Duodenal mucosa (tissue), 2 donors: ENCODE data around the gene LAIR2.

Source experiments
- H3K27ac ChIP-seq: one replicate; pipeline ENCODE4 v1.7.0; 2013; ENCODE audit warnings: low read depth, low read length
- H3K27me3 ChIP-seq, 2 donors: one replicate each; pipeline ENCODE4 v1.7.0; 2013; ENCODE audit warnings: low read length in 2 of 2, control low read depth in 1 of 2; ENCODE audit not compliant: insufficient read depth in 2 of 2, control insufficient read depth in 1 of 2
- H3K36me3 ChIP-seq, 2 donors: one replicate each; pipeline ENCODE4 v1.7.0; 2013; ENCODE audit warnings: low read length in 2 of 2, control low read depth in 1 of 2; ENCODE audit not compliant: insufficient read depth in 2 of 2, control insufficient read depth in 1 of 2
- H3K4me1 ChIP-seq, 2 donors: one replicate each; pipeline ENCODE4 v1.7.0; 2013; ENCODE audit warnings: low read length in 2 of 2, control low read depth in 1 of 2; ENCODE audit not compliant: insufficient read depth in 2 of 2, control insufficient read depth in 1 of 2
- H3K4me3 ChIP-seq, 2 donors: one replicate each; pipeline ENCODE4 v1.7.0; 2013; ENCODE audit warnings: low read length in 2 of 2, low read depth in 1 of 2
- H3K9ac ChIP-seq, 2 donors: one replicate each; pipeline ENCODE4 v1.7.0; 2013; ENCODE audit warnings: low read length in 2 of 2, low read depth in 1 of 2
- H3K9me3 ChIP-seq, 2 donors: one replicate each; pipeline ENCODE4 v1.7.0; 2013; ENCODE audit warnings: low read length in 2 of 2, control low read depth in 1 of 2; ENCODE audit not compliant: control insufficient read depth in 1 of 2

LAIR2 gene

GRCh38 chr19:54477650-54478049, 25.0 kb upstream of the LAIR2 start:
- Histone ChIP-seq H3K9ac (no peak overlapping the region), H3K27me3 (no peaks in the 10 kb centered on the region), H3K27ac (no peak overlapping the region), H3K36me3 (no peaks in the 10 kb centered on the region), H3K4me3 (no peak overlapping the region), H3K4me1 (peaks cover 14 to 22% of the 10 kb centered on the region in 2 donors), H3K9me3 (no peaks in the 10 kb centered on the region)

GRCh38 chr19:54478677-54479266, 23.9 kb upstream of the LAIR2 start:
- Histone ChIP-seq H3K27ac (no peak overlapping the region), H3K9ac (no peak overlapping the region), H3K9me3 (no peaks in the 10 kb centered on the region), H3K4me1 (peaks cover 9 to 16% of the 10 kb centered on the region in 2 donors), H3K36me3 (no peaks in the 10 kb centered on the region), H3K4me3 (no peak overlapping the region), H3K27me3 (no peaks in the 10 kb centered on the region)

- H3K27me3 ChIP-seq = peaks cover 0 to 6% of the 10 kb centered on the region in 2 donors
Observed at GRCh38 chr19:54480051-54480450, 22.6 kb upstream of the LAIR2 start.

GRCh38 chr19:54481326-54481930, 21.2 kb upstream of the LAIR2 start:
- Histone ChIP-seq H3K27ac (no peak overlapping the region), H3K4me3 (no peak overlapping the region), H3K9ac (no peak overlapping the region), H3K27me3 (peaks cover 0 to 6% of the 10 kb centered on the region in 2 donors), H3K36me3 (no peaks in the 10 kb centered on the region), H3K9me3 (no peaks in the 10 kb centered on the region), H3K4me1 (peaks cover 6 to 14% of the 10 kb centered on the region in 2 donors)

More at GRCh38 chr19:54480051-54480450, 22.6 kb upstream of the LAIR2 start:
- Histone ChIP-seq H3K27ac (no peak overlapping the region), H3K4me3 (no peak overlapping the region), H3K9ac (no peak overlapping the region), H3K36me3 (no peaks in the 10 kb centered on the region), H3K4me1 (peaks cover 6 to 14% of the 10 kb centered on the region in 2 donors), H3K9me3 (no peaks in the 10 kb centered on the region)

- Histone ChIP-seq H3K4me3 (no peak overlapping the region), H3K27ac (no peak overlapping the region), H3K9me3 (no peaks in the 10 kb centered on the region), H3K4me1 (peaks cover 3 to 4% of the 10 kb centered on the region in 2 donors), H3K27me3 (peaks cover 0 to 6% of the 10 kb centered on the region in 2 donors), H3K36me3 (no peaks in the 10 kb centered on the region), H3K9ac (no peak overlapping the region)
Observed at GRCh38 chr19:54482889-54483288, 19.7 kb upstream of the LAIR2 start.

- Histone ChIP-seq H3K4me1 (no peaks in the 10 kb centered on the region), H3K27ac (no peak overlapping the region), H3K9ac (no peak overlapping the region), H3K9me3 (no peaks in the 10 kb centered on the region), H3K36me3 (no peaks in the 10 kb centered on the region), H3K4me3 (no peak overlapping the region), H3K27me3 (peaks cover 0 to 7% of the 10 kb centered on the region in 2 donors)
Observed at GRCh38 chr19:54484451-54484850, 18.2 kb upstream of the LAIR2 start.

- Histone ChIP-seq H3K9ac (no peak overlapping the region), H3K9me3 (no peaks in the 10 kb centered on the region), H3K36me3 (no peaks in the 10 kb centered on the region), H3K27me3 (peaks cover 0 to 8% of the 10 kb centered on the region in 2 donors), H3K4me1 (no peaks in the 10 kb centered on the region), H3K4me3 (no peak overlapping the region), H3K27ac (no peak overlapping the region)
Observed at GRCh38 chr19:54485851-54486250, 16.8 kb upstream of the LAIR2 start.

- no peak overlapping the region for H3K4me3 ChIP-seq
Observed at GRCh38 chr19:54489341-54489740, 13.3 kb upstream of the LAIR2 start.

GRCh38 chr19:54489766-54490165, 12.9 kb upstream of the LAIR2 start:
- peaks cover 3 to 6% of the 10 kb centered on the region in 2 donors for H3K27me3 ChIP-seq
- H3K4me1 ChIP-seq = no peaks in the 10 kb centered on the region
- H3K36me3 ChIP-seq = no peaks in the 10 kb centered on the region
- no peak overlapping the region for H3K9ac ChIP-seq
- H3K9me3 ChIP-seq = no peaks in the 10 kb centered on the region
- H3K4me3 ChIP-seq = no peak overlapping the region
- H3K27ac ChIP-seq = no peak overlapping the region

More at GRCh38 chr19:54489341-54489740, 13.3 kb upstream of the LAIR2 start:
- peaks cover 3 to 6% of the 10 kb centered on the region in 2 donors for H3K27me3 ChIP-seq
- H3K27ac ChIP-seq = no peak overlapping the region
- no peak overlapping the region for H3K9ac ChIP-seq
- H3K4me1 ChIP-seq = no peaks in the 10 kb centered on the region
- no peaks in the 10 kb centered on the region for H3K36me3 ChIP-seq
- H3K9me3 ChIP-seq = no peaks in the 10 kb centered on the region

GRCh38 chr19:54492568-54492967, 10.1 kb upstream of the LAIR2 start:
- no peaks in the 10 kb centered on the region for H3K9me3 ChIP-seq
- no peaks in the 10 kb centered on the region for H3K36me3 ChIP-seq

More at GRCh38 chr19:54492568-54492967, 10.1 kb upstream of the LAIR2 start:
- no peak overlapping the region for H3K4me3 ChIP-seq
- H3K27ac ChIP-seq = no peak overlapping the region
- H3K9ac ChIP-seq = no peak overlapping the region
- H3K4me1 ChIP-seq = no peaks in the 10 kb centered on the region
- peaks cover 3 to 6% of the 10 kb centered on the region in 2 donors for H3K27me3 ChIP-seq
